Activated CD4-positive, alpha-beta T cell treated with anti-CD3 and anti-CD28 coated beads, Interleukin-2, amount 10 ng/mL, durations not matched to agents 7 days and 5 days (primary cell): ENCODE results near the gene ZC3H13. TPM values are rescaled to one million over a fixed set of nuclear protein-coding genes. Genes with fewer than 3 reads are reported as not detected.

ENCODE experiments used
- CTCF ChIA-PET: fragments of 350-600 bp; sonication (Branson Sonifier 250); formaldehyde crosslinking; loops from one replicate; lab custom pipeline; 2021; ENCODE audit warnings: antibody characterized with exemption; lab: Charles Lee
- POLR2A ChIA-PET: fragments of 350-600 bp; sonication (Branson Sonifier 250); formaldehyde crosslinking; loops from one replicate; lab custom pipeline; 2021; ENCODE audit warnings: antibody characterized with exemption; lab: Charles Lee
- DNase-seq: peaks from one replicate; pipeline ENCODE4 v3.0.0-alpha.2; 2020
- H3K27ac Mint-ChIP-seq: one replicate; pipeline ENCODE4 v1.8.0; 2021; ENCODE audit warnings: mild to moderate bottlenecking, moderate library complexity, mixed read lengths
- H3K27me3 Mint-ChIP-seq: one replicate; pipeline ENCODE4 v1.8.0; 2021; ENCODE audit warnings: mixed read lengths
- H3K36me3 Mint-ChIP-seq: one replicate; pipeline ENCODE4 v1.8.0; 2021; ENCODE audit warnings: low read depth, mixed read lengths
- H3K4me1 Mint-ChIP-seq: one replicate; pipeline ENCODE4 v1.8.0; 2021; ENCODE audit warnings: mixed read lengths
- H3K4me3 Mint-ChIP-seq: one replicate; pipeline ENCODE4 v1.8.0; 2021; ENCODE audit warnings: mild to moderate bottlenecking, moderate library complexity, mixed read lengths
- H3K9me3 Mint-ChIP-seq: one replicate; pipeline ENCODE4 v1.8.0; 2021; ENCODE audit warnings: mixed read lengths
- total RNA-seq, 2 experiments: library from RNA; stranded (reverse); gene quantifications; one replicate each; pipeline ENCODE4 v1.2.3, GENCODE V29; 2021

ZC3H13 gene
- total RNA-seq, 2 experiments from 2014 or later, result 38.0 to 50.0 TPM

DNA sequence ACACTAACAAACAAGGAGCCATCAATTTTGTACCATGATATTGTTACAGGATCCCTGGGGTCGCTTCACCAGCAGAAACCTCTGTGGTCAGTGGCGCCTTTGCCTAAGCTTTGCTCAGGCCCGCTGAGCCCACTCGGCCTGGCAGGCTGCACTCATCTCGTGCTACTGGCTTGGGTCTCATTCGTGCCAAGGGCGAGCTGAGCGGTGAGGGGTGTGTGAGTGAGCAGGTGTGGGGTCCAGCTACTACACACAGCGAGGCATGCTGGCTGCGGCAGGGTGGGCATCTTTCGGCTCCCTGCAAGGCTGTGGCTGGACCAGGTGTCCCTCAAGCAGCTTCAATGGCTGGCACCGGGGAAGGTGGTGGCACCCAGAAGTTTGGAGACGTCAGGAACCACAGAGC, 33.2 kb upstream of the ZC3H13 start:
- ChIA-PET CTCF (interaction anchor here (0.6 to 1.3 kb wide), 3 partner anchors 18 to 873 kb away, joined by 3 to 4 read pairs (median 3); no protein-coding TSS in a partner anchor), POLR2A (no interaction called here)
- no peaks in the 10 kb centered on the region for H3K36me3 Mint-ChIP-seq

DNA sequence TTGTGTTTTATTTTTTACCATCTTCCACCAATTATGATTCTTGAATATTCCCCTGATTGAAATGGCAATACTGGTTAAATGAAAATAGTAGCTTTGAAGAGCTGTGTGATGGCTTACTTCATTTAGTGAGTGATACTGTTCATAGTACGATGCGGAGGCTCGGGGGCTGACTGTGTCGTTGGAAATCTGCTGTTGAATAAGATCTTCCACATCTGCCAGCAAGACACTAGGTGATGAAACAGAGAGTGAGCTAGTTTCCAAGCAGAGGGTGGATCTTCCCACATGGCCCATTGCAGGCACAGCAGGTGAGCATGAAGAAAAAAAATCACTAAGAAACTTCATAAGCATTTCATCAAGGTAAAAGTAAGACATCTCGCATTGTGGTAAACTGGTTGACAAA, 29.8 kb upstream of the ZC3H13 start:
- CTCF ChIA-PET, result interaction anchor here (1.0 to 1.4 kb wide), 2 partner anchors 28 to 44 kb away, joined by 3 to 4 read pairs; no protein-coding TSS in a partner anchor
- Mint-ChIP-seq H3K4me1 (peaks cover 8% of the 10 kb centered on the region), H3K36me3 (no peaks in the 10 kb centered on the region), H3K27me3 (peaks cover 8% of the 10 kb centered on the region), H3K4me3 (no peak overlapping the region), H3K9me3 (no peaks in the 10 kb centered on the region), H3K27ac (no peak overlapping the region)
- no peak for DNase-seq
- POLR2A ChIA-PET, result no interaction called here

More for the DNA sequence above, 33.2 kb upstream of the ZC3H13 start:
- Mint-ChIP-seq H3K27ac (no peak overlapping the region), H3K27me3 (peaks cover 6% of the 10 kb centered on the region), H3K9me3 (no peaks in the 10 kb centered on the region), H3K4me1 (no peaks in the 10 kb centered on the region), H3K4me3 (no peak overlapping the region)
- DNase-seq, result no peak

DNA sequence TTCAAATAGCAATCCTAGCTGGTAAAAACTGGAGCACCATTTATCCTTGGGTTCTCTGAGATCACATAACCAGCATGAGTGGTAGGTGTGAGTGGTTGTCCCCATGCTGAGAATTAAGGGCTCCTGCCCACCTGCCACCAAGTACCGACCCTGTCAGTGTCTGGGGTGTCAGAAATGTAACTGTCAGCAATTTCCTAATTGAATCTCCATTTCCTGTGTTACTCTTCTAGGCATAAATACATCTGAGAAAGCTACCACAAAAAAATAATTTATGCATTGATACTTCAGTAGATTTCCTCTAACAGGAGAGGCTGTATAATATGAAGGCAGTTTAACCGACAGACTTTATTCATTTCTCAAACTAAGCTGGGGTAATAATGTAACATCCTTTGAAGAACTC, 27.2 kb upstream of the ZC3H13 start:
- ChIA-PET POLR2A (no interaction called here), CTCF (no interaction called here)

DNA sequence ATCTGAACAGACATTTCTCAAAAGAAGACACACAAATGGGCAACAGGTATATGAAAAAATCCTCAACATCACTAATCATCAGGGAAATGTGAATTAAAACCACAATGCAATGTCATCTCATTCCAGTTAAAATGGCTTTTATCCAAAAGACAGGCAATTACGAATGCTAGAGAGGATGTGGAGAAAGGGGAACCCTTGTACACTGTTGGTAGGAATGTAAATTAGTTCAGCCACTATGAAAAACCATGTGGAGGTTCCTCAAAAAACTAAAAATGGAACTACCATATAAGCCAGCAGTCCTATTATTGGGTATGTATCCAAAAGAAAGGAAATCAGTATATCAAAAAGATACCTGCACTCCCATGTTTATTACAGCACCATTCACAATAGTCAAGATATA, 24.7 kb upstream of the ZC3H13 start:
- H3K27ac Mint-ChIP-seq, result no peak overlapping the region
- H3K4me3 Mint-ChIP-seq, result no peak overlapping the region
- ChIA-PET POLR2A (no interaction called here), CTCF (no interaction called here)
- H3K9me3 Mint-ChIP-seq, result no peaks in the 10 kb centered on the region
- DNase-seq, result no peak
- H3K27me3 Mint-ChIP-seq, result peaks cover 16% of the 10 kb centered on the region
- H3K36me3 Mint-ChIP-seq, result no peaks in the 10 kb centered on the region
- H3K4me1 Mint-ChIP-seq, result peaks cover 8% of the 10 kb centered on the region

More for the DNA sequence above, 27.2 kb upstream of the ZC3H13 start:
- no peaks in the 10 kb centered on the region for H3K36me3 Mint-ChIP-seq
- no peaks in the 10 kb centered on the region for H3K9me3 Mint-ChIP-seq
- H3K4me1 Mint-ChIP-seq, result peaks cover 8% of the 10 kb centered on the region
- no peak for DNase-seq
- H3K27me3 Mint-ChIP-seq, result peaks cover 17% of the 10 kb centered on the region
- no peak overlapping the region for H3K4me3 Mint-ChIP-seq
- no peak overlapping the region for H3K27ac Mint-ChIP-seq

DNA sequence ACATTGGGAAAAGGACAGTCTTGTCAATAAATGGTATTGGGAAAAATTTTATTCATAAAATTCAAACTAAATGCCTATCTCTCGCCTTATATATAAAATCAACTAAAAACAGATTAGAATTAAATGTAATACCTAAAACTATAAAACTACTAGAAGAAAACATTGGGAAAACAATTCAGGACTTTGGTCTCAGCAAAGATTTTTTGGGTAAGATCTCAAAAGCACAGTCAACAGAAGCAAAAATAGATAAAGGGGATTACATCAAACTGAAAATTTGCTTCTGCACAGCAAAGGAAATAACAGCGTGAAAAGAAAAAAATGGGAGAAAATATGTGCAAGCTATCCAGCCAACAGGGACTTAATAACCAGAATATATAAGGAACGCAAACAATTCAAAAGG, 24.3 kb upstream of the ZC3H13 start:
- no peak for DNase-seq
- Mint-ChIP-seq H3K36me3 (no peaks in the 10 kb centered on the region), H3K27me3 (peaks cover 15% of the 10 kb centered on the region), H3K4me3 (no peak overlapping the region), H3K4me1 (peaks cover 8% of the 10 kb centered on the region), H3K9me3 (no peaks in the 10 kb centered on the region), H3K27ac (no peak overlapping the region)
- POLR2A ChIA-PET, result no interaction called here
- CTCF ChIA-PET, result interaction anchor here (0.7 kb wide), 1 partner anchor 554 kb away, joined by 4 read pairs; no protein-coding TSS in a partner anchor

DNA sequence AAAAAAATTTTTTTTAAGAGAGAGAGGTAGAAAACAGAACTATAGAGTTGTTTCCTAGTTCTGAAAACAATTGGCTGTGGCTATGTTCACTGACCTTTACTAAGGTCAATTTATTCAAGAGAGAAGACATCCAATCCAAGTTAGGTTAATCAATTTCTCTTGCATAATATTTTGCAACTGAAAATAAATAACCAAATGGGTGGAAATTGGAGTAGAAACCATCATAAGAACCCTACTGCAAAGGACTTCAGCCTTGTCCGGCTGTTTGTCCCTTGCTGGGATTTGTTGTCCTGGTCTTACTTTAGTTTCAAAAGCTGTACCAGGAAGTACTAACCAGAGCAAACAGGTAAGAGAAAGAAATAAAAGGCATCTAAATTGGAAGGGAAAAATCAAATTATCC, 23.3 kb upstream of the ZC3H13 start:
- Mint-ChIP-seq H3K27me3 (peaks cover 15% of the 10 kb centered on the region), H3K36me3 (no peaks in the 10 kb centered on the region)

DNA sequence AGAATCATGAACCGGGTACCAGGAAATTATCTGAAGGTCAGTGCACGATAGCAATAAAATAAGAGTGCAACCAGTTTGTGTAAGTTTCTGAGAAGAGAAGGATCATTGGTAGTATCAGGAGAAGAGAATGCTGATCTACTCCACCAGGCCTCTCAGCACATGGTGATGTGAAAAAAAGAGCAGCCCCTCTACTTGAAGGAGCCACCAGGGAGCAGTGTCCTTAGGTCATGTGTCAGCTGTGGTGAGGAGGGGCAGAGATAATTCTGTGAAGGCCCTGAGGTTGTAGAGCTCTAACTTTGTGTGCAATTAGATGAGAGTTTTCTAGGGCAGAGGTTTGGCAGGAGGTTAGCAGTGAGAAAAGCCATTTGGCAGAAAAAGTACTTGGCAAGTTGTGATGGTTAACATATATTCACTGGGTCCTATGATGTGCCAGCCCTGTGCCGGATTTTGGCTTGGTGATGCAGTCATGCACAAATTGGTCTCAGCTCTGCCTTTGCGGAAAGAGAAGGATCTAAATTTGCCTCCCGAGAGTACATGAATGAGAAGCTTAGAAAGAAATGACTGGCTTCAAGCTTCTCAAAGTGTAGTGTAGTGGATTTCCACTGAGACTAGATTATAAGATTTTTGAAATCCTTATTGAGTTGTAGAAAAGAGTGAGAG, 19.2 kb upstream of the ZC3H13 start:
- no peaks in the 10 kb centered on the region for H3K9me3 Mint-ChIP-seq
- H3K27ac Mint-ChIP-seq, result no peak overlapping the region
- DNase-seq, result no peak
- H3K4me3 Mint-ChIP-seq, result no peak overlapping the region
- H3K4me1 Mint-ChIP-seq, result no peaks in the 10 kb centered on the region
- CTCF ChIA-PET, result interaction anchor here (2.1 kb wide), 1 partner anchor 19 kb away, joined by 4 read pairs; the partner anchor contains the start of gene ZC3H13
- H3K27me3 Mint-ChIP-seq, result peaks cover 8% of the 10 kb centered on the region
- POLR2A ChIA-PET, result no interaction called here
- H3K36me3 Mint-ChIP-seq, result no peaks in the 10 kb centered on the region

More for the DNA sequence above, 23.3 kb upstream of the ZC3H13 start:
- ChIA-PET CTCF (interaction anchor here (0.7 kb wide), 1 partner anchor 442 kb away, joined by 3 read pairs; no protein-coding TSS in a partner anchor), POLR2A (no interaction called here)
- Mint-ChIP-seq H3K27ac (no peak overlapping the region), H3K4me1 (peaks cover 8% of the 10 kb centered on the region), H3K9me3 (no peaks in the 10 kb centered on the region), H3K4me3 (no peak overlapping the region)
- DNase-seq, result no peak

DNA sequence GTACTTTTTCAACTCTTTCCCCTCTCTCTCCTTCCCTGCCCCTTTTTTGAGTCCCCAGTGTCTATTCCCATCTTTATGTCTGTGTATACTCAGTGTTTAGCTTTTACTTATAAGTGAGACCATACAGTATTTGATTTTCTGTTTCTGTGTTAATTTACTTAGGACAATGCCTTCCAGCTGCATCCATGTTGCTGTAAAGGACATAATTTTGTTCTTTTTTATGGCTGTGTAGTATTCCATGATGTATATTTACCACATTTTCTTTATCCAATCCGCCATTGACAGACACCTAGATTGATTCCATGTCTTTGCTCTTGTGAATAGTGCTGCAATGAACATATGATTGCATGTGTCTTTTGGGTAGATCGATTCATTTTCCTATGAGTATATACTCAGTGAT, 10.7 kb upstream of the ZC3H13 start:
- DNase-seq, result no peak
- Mint-ChIP-seq H3K27me3 (peaks cover 2% of the 10 kb centered on the region), H3K4me1 (no peaks in the 10 kb centered on the region), H3K4me3 (no peak overlapping the region), H3K9me3 (peaks cover 4% of the 10 kb centered on the region), H3K36me3 (no peaks in the 10 kb centered on the region), H3K27ac (no peak overlapping the region)
- POLR2A ChIA-PET, result no interaction called here
- CTCF ChIA-PET, result interaction anchor here (0.9 kb wide), 1 partner anchor 11 kb away, joined by 5 read pairs; the partner anchor contains the start of gene ZC3H13

DNA sequence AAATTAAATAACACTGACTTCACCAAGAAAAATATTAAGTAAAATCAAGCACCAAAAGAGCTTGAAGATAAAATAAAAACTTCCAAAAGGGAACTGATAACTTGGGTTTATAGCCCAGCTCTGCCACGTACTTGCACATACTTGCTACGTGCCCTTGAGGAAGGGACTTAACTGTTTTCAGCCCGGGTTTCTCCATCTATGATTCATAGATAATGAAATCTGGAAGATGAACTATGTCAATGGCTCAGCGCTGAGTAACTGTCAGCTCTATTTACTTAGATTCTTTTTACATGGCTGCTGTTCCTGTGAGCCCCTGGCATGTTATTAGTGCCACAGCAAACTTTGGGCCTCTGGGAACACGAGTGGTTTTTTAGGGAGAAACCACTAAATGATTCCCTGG, 9.6 kb upstream of the ZC3H13 start:
- H3K27me3 Mint-ChIP-seq, result peaks cover 6% of the 10 kb centered on the region
- ChIA-PET POLR2A (no interaction called here), CTCF (no interaction called here)
- no peaks in the 10 kb centered on the region for H3K4me1 Mint-ChIP-seq
- peaks cover 4% of the 10 kb centered on the region for H3K9me3 Mint-ChIP-seq
- H3K27ac Mint-ChIP-seq, result no peak overlapping the region
- no peaks in the 10 kb centered on the region for H3K36me3 Mint-ChIP-seq
- H3K4me3 Mint-ChIP-seq, result no peak overlapping the region
- no peak for DNase-seq

DNA sequence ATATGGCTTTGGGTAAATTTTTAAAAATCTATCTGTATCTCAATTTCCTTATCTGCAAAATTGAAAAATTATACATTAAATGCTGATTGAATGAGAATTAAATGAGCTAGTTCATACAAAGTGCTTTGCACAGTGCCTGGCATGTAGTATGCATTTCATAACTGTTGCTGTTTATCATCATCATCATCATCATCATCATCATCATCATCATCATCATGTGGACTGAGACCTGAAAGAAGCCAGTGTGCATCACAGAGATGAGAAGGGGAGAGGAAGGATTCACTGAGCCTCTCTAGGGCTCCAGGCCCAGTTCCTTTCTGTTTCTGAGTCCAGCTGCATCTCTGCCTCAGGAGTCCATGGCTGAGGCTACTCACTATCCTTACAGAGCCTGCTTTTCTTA, 6.9 kb upstream of the ZC3H13 start:
- Mint-ChIP-seq H3K4me3 (no peak overlapping the region), H3K4me1 (no peaks in the 10 kb centered on the region), H3K27me3 (peaks cover 5% of the 10 kb centered on the region), H3K36me3 (no peaks in the 10 kb centered on the region), H3K27ac (no peak overlapping the region), H3K9me3 (peaks cover 4% of the 10 kb centered on the region)
- ChIA-PET POLR2A (no interaction called here), CTCF (no interaction called here)
- DNase-seq, result no peak

DNA sequence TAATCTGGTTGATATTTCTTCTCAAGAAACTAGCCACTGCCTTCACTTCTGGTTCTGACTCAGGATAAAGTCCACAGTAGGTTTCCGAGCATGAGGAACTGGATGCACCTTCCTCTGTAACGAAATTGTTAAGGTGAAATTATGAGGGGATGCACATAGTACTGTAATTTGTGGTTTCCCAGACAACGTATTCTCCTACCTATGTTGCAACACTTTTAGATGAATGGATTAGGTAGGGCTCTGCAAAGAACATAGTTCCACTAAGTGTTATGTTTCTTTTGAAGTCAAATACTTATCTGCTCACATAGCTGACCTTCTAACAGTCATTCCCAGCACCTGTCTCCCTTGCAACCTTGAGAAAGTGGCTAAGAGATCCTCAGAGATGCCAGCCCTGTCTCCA, 5.7 kb upstream of the ZC3H13 start:
- ChIA-PET POLR2A (no interaction called here), CTCF (interaction anchor here (0.7 kb wide), 1 partner anchor 13 kb away, joined by 3 read pairs; no protein-coding TSS in a partner anchor)
- peaks cover under 1% of the 10 kb centered on the region for H3K9me3 Mint-ChIP-seq
- peaks cover 8% of the 10 kb centered on the region for H3K4me1 Mint-ChIP-seq
- no peak overlapping the region for H3K4me3 Mint-ChIP-seq
- H3K27ac Mint-ChIP-seq, result no peak overlapping the region
- peaks cover 8% of the 10 kb centered on the region for H3K27me3 Mint-ChIP-seq
- no peaks in the 10 kb centered on the region for H3K36me3 Mint-ChIP-seq
- DNase-seq, result no peak

DNA sequence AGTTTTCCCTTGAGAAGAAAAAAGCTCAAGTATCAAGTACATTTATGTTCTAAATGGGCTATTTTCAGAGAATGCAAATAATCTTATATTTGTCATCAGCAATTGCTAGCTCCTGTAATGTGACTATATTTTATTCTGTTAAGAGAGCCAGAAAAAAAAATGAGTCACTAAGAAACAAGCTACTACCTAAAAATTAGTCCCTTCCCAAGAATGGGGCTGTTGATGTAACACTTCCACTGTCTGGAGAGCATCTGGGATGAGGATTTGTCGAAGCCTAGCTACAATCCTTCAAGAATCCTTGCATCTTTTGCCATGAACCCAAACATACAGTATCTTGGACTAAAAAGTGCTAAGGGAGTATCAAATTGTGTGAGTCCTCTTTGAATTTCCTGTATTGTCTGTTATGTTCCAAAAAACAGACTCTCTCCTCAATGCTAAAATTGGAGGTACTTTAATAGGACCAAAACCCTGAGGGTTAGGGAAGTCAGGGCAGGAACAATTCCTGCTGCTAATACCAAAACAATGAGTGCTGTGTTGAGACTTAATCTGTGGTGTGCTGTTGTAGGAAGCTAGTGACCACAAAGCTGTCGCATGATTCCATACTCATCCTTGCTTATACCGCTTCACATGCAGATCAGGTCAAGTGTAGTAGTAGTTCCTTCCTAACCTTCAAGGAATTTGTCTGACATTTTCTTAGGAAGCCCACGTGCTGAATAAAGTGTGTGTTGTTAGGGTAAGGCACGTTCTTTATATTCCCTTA, 4.9 kb upstream of the ZC3H13 start:
- CTCF ChIA-PET, result interaction anchor here (0.6 to 0.8 kb wide), 2 partner anchors 119 to 273 kb away, joined by 3 to 6 read pairs; no protein-coding TSS in a partner anchor
- Mint-ChIP-seq H3K4me3 (no peak overlapping the region), H3K9me3 (no peaks in the 10 kb centered on the region), H3K36me3 (peaks cover 2% of the 10 kb centered on the region), H3K27me3 (peaks cover 8% of the 10 kb centered on the region), H3K4me1 (peaks cover 15% of the 10 kb centered on the region), H3K27ac (no peak overlapping the region)
- POLR2A ChIA-PET, result no interaction called here
- no peak for DNase-seq
